GM23338 (cell line): Measurements from ENCODE around the gene PCBP3. TPM values are rescaled to one million over a fixed set of nuclear protein-coding genes. Genes with fewer than 3 reads are reported as not detected.

Source experiments
- ATAC-seq: fragments of 200-7000 bp; cut with Tn5 transposase; 3 replicates; pipeline ENCODE4 v1.9.1; 2020
- DNase-seq: peaks from one replicate; pipeline ENCODE4 v3.0.0-alpha.2; 2015; ENCODE audit warnings: low spot score
- H2AFZ ChIP-seq: fragments of 200-600 bp; sonication (generic); 2 replicates; pipeline ENCODE4 v1.8.0; 2016; ENCODE audit warnings: antibody characterized with exemption, mild to moderate bottlenecking, moderate library complexity
- H3F3A ChIP-seq: fragments of 200-600 bp; sonication (generic); replicated peaks from 2 replicates; pipeline ENCODE4 v1.8.0; 2017; ENCODE audit warnings: antibody characterized with exemption, mixed run types, low read depth
- H3K27ac ChIP-seq: fragments of 200-600 bp; sonication (generic); 2 replicates; pipeline ENCODE4 v1.6.1; 2016; ENCODE audit warnings: low read depth
- H3K27me3 ChIP-seq: fragments of 200-600 bp; sonication (generic); 2 replicates; pipeline ENCODE4 v1.8.0; 2016; ENCODE audit warnings: mild to moderate bottlenecking, mixed run types, moderate library complexity; ENCODE audit not compliant: insufficient read depth
- H3K36me3 ChIP-seq: fragments of 200-600 bp; sonication (generic); 2 replicates; pipeline ENCODE4 v1.8.0; 2016; ENCODE audit warnings: mild to moderate bottlenecking; ENCODE audit not compliant: insufficient read depth
- H3K4me1 ChIP-seq: fragments of 200-600 bp; sonication (generic); 2 replicates; pipeline ENCODE4 v1.8.0; 2016; ENCODE audit warnings: mild to moderate bottlenecking, moderate library complexity; ENCODE audit not compliant: insufficient read depth
- H3K4me2 ChIP-seq: fragments of 200-600 bp; sonication (generic); 2 replicates; pipeline ENCODE4 v1.7.1; 2017; ENCODE audit warnings: mixed run types
- H3K4me3 ChIP-seq: fragments of 200-600 bp; sonication (generic); 2 replicates; pipeline ENCODE4 v1.6.1; 2016; ENCODE audit warnings: mixed run types
- H3K79me2 ChIP-seq: fragments of 200-600 bp; sonication (generic); replicated peaks from 2 replicates; pipeline ENCODE4 v1.8.0; 2017; ENCODE audit warnings: mild to moderate bottlenecking; ENCODE audit not compliant: insufficient read depth
- H3K9me2 ChIP-seq: fragments of 200-600 bp; sonication (generic); 2 replicates; pipeline ENCODE4 v1.8.0; 2017; ENCODE audit not compliant: insufficient read depth
- H4K20me1 ChIP-seq: fragments of 200-600 bp; sonication (generic); replicated peaks from 2 replicates; pipeline ENCODE4 v1.8.0; 2017; ENCODE audit warnings: mild to moderate bottlenecking; ENCODE audit not compliant: insufficient read depth
- H3K27ac Mint-ChIP-seq: 2 replicates; pipeline ENCODE4 v1.8.0; 2020; ENCODE audit warnings: inconsistent platforms, mild to moderate bottlenecking, moderate library complexity, mixed read lengths
- H3K27me3 Mint-ChIP-seq: 3 replicates; pipeline ENCODE4 v1.8.0; 2022; ENCODE audit warnings: low read depth, mild to moderate bottlenecking, moderate library complexity, mixed read lengths, inconsistent platforms; ENCODE audit not compliant: insufficient read depth, poor library complexity
- H3K36me3 Mint-ChIP-seq: 3 replicates; pipeline ENCODE4 v1.8.0; 2021; ENCODE audit warnings: low read depth, mild to moderate bottlenecking, inconsistent platforms, moderate library complexity, mixed read lengths
- H3K4me1 Mint-ChIP-seq: 3 replicates; pipeline ENCODE4 v1.8.0; 2020; ENCODE audit warnings: mild to moderate bottlenecking, inconsistent platforms, mixed read lengths
- H3K4me3 Mint-ChIP-seq: 3 replicates; pipeline ENCODE4 v1.8.0; 2021; ENCODE audit warnings: moderate library complexity, mild to moderate bottlenecking, inconsistent platforms, mixed read lengths
- H3K9me3 Mint-ChIP-seq: 3 replicates; pipeline ENCODE4 v1.8.0; 2020; ENCODE audit warnings: moderate library complexity, mild to moderate bottlenecking, inconsistent platforms, mixed read lengths
- CREB1 ChIP-seq: fragments of 250-450 bp; sonication (Bioruptor Pico); IDR thresholded peaks from 2 replicates; pipeline ENCODE4 v1.5.0; 2020; ENCODE audit warnings: low read depth, mild to moderate bottlenecking, moderate library complexity
- ETS1 ChIP-seq: IDR thresholded peaks from 2 replicates; pipeline ENCODE4 v1.6.1; 2016; ENCODE audit warnings: antibody characterized with exemption
- EZH2 ChIP-seq: fragments of 200-600 bp; sonication (generic); IDR thresholded peaks from one replicate; pipeline ENCODE4 v1.8.0; 2017; ENCODE audit warnings: antibody characterized with exemption, mild to moderate bottlenecking, low read depth; ENCODE audit not compliant: unreplicated experiment
- EZH2phosphoT487 ChIP-seq: fragments of 200-600 bp; sonication (generic); IDR thresholded peaks from one replicate; pipeline ENCODE4 v1.8.1; 2018; ENCODE audit warnings: antibody characterized with exemption; ENCODE audit not compliant: unreplicated experiment
- NANOG ChIP-seq: IDR thresholded peaks from 2 replicates; pipeline ENCODE4 v1.6.1; 2016; ENCODE audit warnings: antibody characterized with exemption, borderline replicate concordance
- POLR2AphosphoS5 ChIP-seq: IDR thresholded peaks from 2 replicates; pipeline ENCODE4 v1.6.1; 2016; ENCODE audit warnings: antibody characterized with exemption, low read depth
- REST ChIP-seq: IDR thresholded peaks from one replicate; pipeline ENCODE4 v1.6.1; 2018; ENCODE audit warnings: antibody characterized with exemption; ENCODE audit not compliant: unreplicated experiment
- STAT1 ChIP-seq: IDR thresholded peaks from one replicate; pipeline ENCODE4 v1.6.1; 2016; ENCODE audit warnings: antibody characterized with exemption; ENCODE audit not compliant: unreplicated experiment
- ZNF331 ChIP-seq: fragments of 250-450 bp; sonication (Bioruptor Pico); IDR thresholded peaks from 2 replicates; pipeline ENCODE4 v1.5.0; 2020; ENCODE audit warnings: low read depth, mild to moderate bottlenecking, moderate library complexity
- ZNF462 ChIP-seq: fragments of 250-450 bp; sonication (Bioruptor Pico); IDR thresholded peaks from 2 replicates; pipeline ENCODE4 v1.5.0; 2020; ENCODE audit warnings: mild to moderate bottlenecking, moderate library complexity
- polyA plus RNA-seq: library from polyadenylated mRNA; unstranded; fragments of >200 nt; fragmentation: Nextera tagmentation; extraction: Ambion mirVana; gene quantifications from 2 replicates; pipeline ENCODE4 v1.2.1, GENCODE V29; 2016
- total RNA-seq: library from RNA; depleted of rRNA; stranded (reverse); fragments of >200 nt; shearing (Covaris generic); gene quantifications from 2 replicates; pipeline ENCODE4 v1.2.3, GENCODE V29; 2014

PCBP3 gene
- total and polyA plus RNA-seq, 2 experiments from 2014 or later: 7.1 to 9.1 TPM

- TF ChIP-seq ETS1 (no peak), POLR2AphosphoS5 (no peak), NANOG (no peak), ZNF331 (CRISPR knock-in tag) (no peak), ZNF462 (CRISPR knock-in tag) (no peak)
These were observed 266.6 kb downstream of the PCBP3 start (continued) for GRCh38 chr21:45910155-45910547.

- no peaks in the 10 kb centered on the region for H3K36me3 ChIP-seq
- no peaks in the 10 kb centered on the region for H4K20me1 ChIP-seq
- H3F3A ChIP-seq: no peaks in the 10 kb centered on the region
- no peak overlapping the region for H3K27ac Mint-ChIP-seq
- H3K9me3 Mint-ChIP-seq: no peaks in the 10 kb centered on the region
- H3K36me3 Mint-ChIP-seq: no peaks in the 10 kb centered on the region
- no peak overlapping the region for H2AFZ ChIP-seq
- ATAC-seq (no peak), DNase-seq (no peak)
- peaks cover 8% of the 10 kb centered on the region for H3K27me3 Mint-ChIP-seq
- no peaks in the 10 kb centered on the region for H3K27me3 ChIP-seq
- H3K4me1 Mint-ChIP-seq: no peaks in the 10 kb centered on the region
- H3K79me2 ChIP-seq: no peaks in the 10 kb centered on the region
- H3K4me1 ChIP-seq: no peaks in the 10 kb centered on the region
- H3K4me3 ChIP-seq: no peak overlapping the region
- no peaks in the 10 kb centered on the region for H3K9me2 ChIP-seq
- H3K4me2 ChIP-seq: no peak overlapping the region
- H3K4me3 Mint-ChIP-seq: no peak overlapping the region; the same call in 2 of the 3 replicates
- no peak overlapping the region for H3K27ac ChIP-seq
- no peak for TF ChIP-seq ZNF331 (CRISPR knock-in tag)
- TF ChIP-seq EZH2: no peak
- no peak for TF ChIP-seq POLR2AphosphoS5
- no peak for TF ChIP-seq NANOG
- TF ChIP-seq EZH2phosphoT487: no peak
- TF ChIP-seq CREB1 (CRISPR knock-in tag): no peak
- TF ChIP-seq STAT1: no peak
- no peak for TF ChIP-seq REST
These were observed 267.2 kb downstream of the PCBP3 start for GRCh38 chr21:45910548-45911221.
